GM23248 (cell line): ENCODE results near the gene SFMBT2.

Experiments
- EZH2 ChIP-seq: fragments of 200-600 bp; sonication (generic); IDR thresholded peaks from 2 replicates; pipeline ENCODE4 v1.6.1; 2018; ENCODE audit warnings: antibody characterized with exemption, mild to moderate bottlenecking; ENCODE audit not compliant: insufficient read depth, poor library complexity, severe bottlenecking
- EZH2phosphoT487 ChIP-seq: fragments of 200-600 bp; sonication (generic); IDR thresholded peaks from 2 replicates; pipeline ENCODE4 v1.6.1; 2018; ENCODE audit warnings: antibody characterized with exemption, moderate library complexity, mild to moderate bottlenecking, low read depth; ENCODE audit not compliant: insufficient read depth

GRCh38 chr10:7304110-7304509 is 106.7 kb downstream of the SFMBT2 start:
- TF ChIP-seq EZH2 (no peak), EZH2phosphoT487 (no peak)
